ENCODE measurements around the gene TP53AIP1. TPM values are rescaled to one million over a fixed set of nuclear protein-coding genes. Genes with fewer than 3 reads are reported as not detected.
A peak's percentile ranks its signal among the peaks of the same experiment; 100 is the strongest.

The TP53AIP1 gene
- total and polyA plus RNA-seq, 5 donors from 2014 or later, result not detected

DNA sequence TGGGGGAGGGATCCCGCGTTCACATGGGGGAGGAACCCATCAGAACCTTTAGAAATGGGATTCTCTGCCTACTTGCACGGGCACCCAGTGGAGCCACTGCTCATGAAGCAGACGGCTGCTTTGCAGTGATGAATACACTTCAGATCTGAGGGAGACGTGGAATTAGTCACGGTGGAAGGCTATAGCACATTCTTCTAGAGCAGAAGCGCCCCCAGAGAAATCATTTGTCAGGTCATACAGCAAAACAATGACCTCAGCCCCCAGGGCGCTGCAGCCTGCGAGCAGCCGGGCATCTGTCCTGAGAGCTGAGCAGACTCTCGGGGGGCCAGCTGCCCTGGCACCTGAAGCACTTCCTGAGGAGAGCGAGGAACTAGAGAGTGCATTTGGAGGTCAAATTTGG is 12.7 kb downstream of the TP53AIP1 start:
- ATAC-seq (ENCODE audit: low read depth in 2 of 2), result no peak
- Histone ChIP-seq H3K4me1 (ENCODE audit: control insufficient read depth, insufficient read depth, low read length, poor library complexity, severe bottlenecking) (no peaks in the 10 kb centered on the region), H3K27me3 (ENCODE audit: control insufficient read depth, insufficient read depth, low read length) (no peaks in the 10 kb centered on the region), H3K9me3 (ENCODE audit: control insufficient read depth in 2 of 2, low read length in 2 of 2) (no peaks in the 10 kb centered on the region), H3K4me3 (ENCODE audit: low read depth, low read length) (no peak overlapping the region), H3K36me3 (ENCODE audit: control insufficient read depth, insufficient read depth, low read length) (no peaks in the 10 kb centered on the region), H3K27ac (ENCODE audit: insufficient read depth, low read length, poor library complexity, severe bottlenecking) (no peak overlapping the region)
- Mint-ChIP-seq H3K4me3 (no peak overlapping the region), H3K36me3 (no peaks in the 10 kb centered on the region), H3K4me1 (peaks cover 0 to 17% (median 4%) of the 10 kb centered on the region in 4 donors), H3K27me3 (peaks cover 6% of the 10 kb centered on the region), H3K27ac (no peak overlapping the region), H3K9me3 (peaks cover 0 to 2% (median 0%) of the 10 kb centered on the region in 7 donors)
- DNase-seq, result no peak

DNA sequence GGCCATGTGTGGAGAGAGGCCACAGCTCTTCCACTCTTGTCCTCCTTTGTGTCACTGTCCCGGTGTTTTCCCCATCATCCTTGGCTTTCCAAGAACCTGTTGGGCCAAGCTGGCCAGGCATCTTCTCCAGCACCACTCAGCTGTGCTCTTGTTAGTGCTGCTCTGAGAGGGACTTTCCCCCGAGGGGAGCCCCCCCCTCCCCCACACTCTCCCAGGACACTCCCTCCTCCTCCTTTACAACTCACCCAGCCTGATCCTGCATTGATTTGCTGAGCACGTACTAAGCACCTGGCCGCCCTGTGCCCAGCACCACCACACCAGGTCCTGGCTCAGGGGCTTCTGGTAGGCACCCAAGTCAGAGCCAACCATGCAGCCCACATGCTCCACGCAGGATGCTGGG is 13.2 kb downstream of the TP53AIP1 start:
- H3K36me3 ChIP-seq (ENCODE audit: control insufficient read depth, insufficient read depth, low read length), result no peaks in the 10 kb centered on the region
- no peak overlapping the region for H3K27ac ChIP-seq (ENCODE audit: insufficient read depth, low read length, poor library complexity, severe bottlenecking)
- peaks cover 0 to 2% (median 0%) of the 10 kb centered on the region in 7 donors for H3K9me3 Mint-ChIP-seq
- no peaks in the 10 kb centered on the region for H3K36me3 Mint-ChIP-seq
- ATAC-seq (ENCODE audit: low read depth in 2 of 2) (no peak), DNase-seq (no peak)
- H3K9me3 ChIP-seq (ENCODE audit: control insufficient read depth in 2 of 2, low read length in 2 of 2), result no peaks in the 10 kb centered on the region
- H3K4me3 Mint-ChIP-seq, result peak overlapping the region in 2 of 4 donors; percentile 24 to 48
- no peaks in the 10 kb centered on the region for H3K27me3 ChIP-seq (ENCODE audit: control insufficient read depth, insufficient read depth, low read length)
- H3K4me3 ChIP-seq (ENCODE audit: low read depth, low read length), result no peak overlapping the region
- no peaks in the 10 kb centered on the region for H3K4me1 ChIP-seq (ENCODE audit: control insufficient read depth, insufficient read depth, low read length, poor library complexity, severe bottlenecking)
- peaks cover 6% of the 10 kb centered on the region for H3K27me3 Mint-ChIP-seq
- peaks cover 0 to 17% (median 4%) of the 10 kb centered on the region in 4 donors for H3K4me1 Mint-ChIP-seq
- H3K27ac Mint-ChIP-seq, result peak overlapping the region in 1 of 3 donors; percentile 47

DNA sequence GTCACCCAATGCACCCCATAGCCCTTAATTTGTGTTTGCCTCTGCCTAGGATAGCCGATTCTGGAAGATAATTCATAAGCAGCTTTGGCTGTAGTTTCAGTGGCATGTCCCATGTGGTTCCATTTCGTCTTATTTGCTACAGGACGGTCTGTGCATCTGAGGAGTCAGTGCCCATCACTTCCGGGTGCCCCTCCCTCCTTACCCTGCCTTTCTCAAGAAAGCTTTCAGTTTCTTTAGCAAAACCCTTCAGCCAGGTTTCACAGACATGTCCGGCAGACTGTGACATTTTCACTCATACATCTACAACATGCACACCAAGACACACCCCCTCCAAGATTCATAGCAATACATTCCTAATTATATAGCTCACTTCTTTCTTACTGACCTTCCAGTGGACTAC is 14.3 kb downstream of the TP53AIP1 start:
- Mint-ChIP-seq H3K4me1 (peaks cover 0 to 17% (median 4%) of the 10 kb centered on the region in 4 donors), H3K4me3 (peak overlapping the region; percentile 8 to 73 (median 36)), H3K9me3 (peaks cover 0 to 1% (median 0%) of the 10 kb centered on the region in 7 donors), H3K27ac (peak overlapping the region; percentile 15 to 47 (median 22)), H3K36me3 (no peaks in the 10 kb centered on the region), H3K27me3 (peaks cover 6% of the 10 kb centered on the region)
- DNase-seq, result peak in 2 of 3 donors; percentile 13 to 69
- H3K4me3 ChIP-seq (ENCODE audit: low read depth, low read length), result peak overlapping the region; percentile 57
- H3K27ac ChIP-seq (ENCODE audit: insufficient read depth, low read length, poor library complexity, severe bottlenecking), result no peak overlapping the region
- peak in 1 of 2 donors; percentile 49 for ATAC-seq (ENCODE audit: low read depth in 2 of 2)
- no peaks in the 10 kb centered on the region for H3K9me3 ChIP-seq (ENCODE audit: control insufficient read depth in 2 of 2, low read length in 2 of 2)
- no peaks in the 10 kb centered on the region for H3K36me3 ChIP-seq (ENCODE audit: control insufficient read depth, insufficient read depth, low read length)
- no peaks in the 10 kb centered on the region for H3K27me3 ChIP-seq (ENCODE audit: control insufficient read depth, insufficient read depth, low read length)
- no peaks in the 10 kb centered on the region for H3K4me1 ChIP-seq (ENCODE audit: control insufficient read depth, insufficient read depth, low read length, poor library complexity, severe bottlenecking)

DNA sequence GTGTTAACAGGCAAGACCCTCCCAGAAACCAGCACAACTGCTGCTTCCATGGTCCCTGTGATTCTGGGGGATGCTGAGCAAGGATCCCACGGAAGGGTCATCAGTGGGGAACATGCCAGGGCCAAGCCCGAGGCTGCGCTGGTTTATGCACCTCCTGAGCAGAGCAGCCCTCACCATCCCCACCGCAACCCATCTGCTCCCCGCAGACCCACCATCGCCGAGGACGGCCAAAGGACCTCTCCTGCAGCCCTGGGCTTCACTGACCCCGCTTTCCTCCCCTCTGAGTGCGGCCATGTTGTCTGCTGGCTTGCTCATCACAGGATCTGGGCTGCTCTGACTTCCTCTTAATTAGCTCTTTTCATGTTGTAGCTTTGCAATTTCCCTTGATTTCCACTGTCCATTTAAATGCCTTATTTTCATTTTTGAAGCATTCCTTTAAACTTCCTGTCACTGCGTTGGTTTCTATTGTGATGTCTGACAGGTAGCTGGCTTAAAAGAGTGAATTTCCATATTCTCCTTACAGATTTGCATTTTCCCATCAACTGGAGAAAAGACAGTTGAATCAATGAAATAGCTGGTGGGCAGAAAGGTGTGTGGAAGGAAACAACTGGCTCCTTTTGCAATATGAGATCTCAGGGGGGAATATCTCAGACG is 14.9 kb downstream of the TP53AIP1 start:
- peak overlapping the region in 2 of 4 donors; percentile 59 to 73 for H3K4me3 Mint-ChIP-seq
- Histone ChIP-seq H3K36me3 (ENCODE audit: control insufficient read depth, insufficient read depth, low read length) (no peaks in the 10 kb centered on the region), H3K4me3 (ENCODE audit: low read depth, low read length) (peak overlapping the region; percentile 57), H3K27ac (ENCODE audit: insufficient read depth, low read length, poor library complexity, severe bottlenecking) (no peak overlapping the region), H3K4me1 (ENCODE audit: control insufficient read depth, insufficient read depth, low read length, poor library complexity, severe bottlenecking) (no peaks in the 10 kb centered on the region), H3K27me3 (ENCODE audit: control insufficient read depth, insufficient read depth, low read length) (no peaks in the 10 kb centered on the region), H3K9me3 (ENCODE audit: control insufficient read depth in 2 of 2, low read length in 2 of 2) (no peaks in the 10 kb centered on the region)
- peaks cover 0 to 1% (median 0%) of the 10 kb centered on the region in 7 donors for H3K9me3 Mint-ChIP-seq
- peaks cover 6% of the 10 kb centered on the region for H3K27me3 Mint-ChIP-seq
- H3K27ac Mint-ChIP-seq, result no peak overlapping the region
- no peaks in the 10 kb centered on the region for H3K36me3 Mint-ChIP-seq
- DNase-seq (no peak), ATAC-seq (ENCODE audit: low read depth in 2 of 2) (no peak)
- peaks cover 0 to 17% (median 4%) of the 10 kb centered on the region in 4 donors for H3K4me1 Mint-ChIP-seq

DNA sequence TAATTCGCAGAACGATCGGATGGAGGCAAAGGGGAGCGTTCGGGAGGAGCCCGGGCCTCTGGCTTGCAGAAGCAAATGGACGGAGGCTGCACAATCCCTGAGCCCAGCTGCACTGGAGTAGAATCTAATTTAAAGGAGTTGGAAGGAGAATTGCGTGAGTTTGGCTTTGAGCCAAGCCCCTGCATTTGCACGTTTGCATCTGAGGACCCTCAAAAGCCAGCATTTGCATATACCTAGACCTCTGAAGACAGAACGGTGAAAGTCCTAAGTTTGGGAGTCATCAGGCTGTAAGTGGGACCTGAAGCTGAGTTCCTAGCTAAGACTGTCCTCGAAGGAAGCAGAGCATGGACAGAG is 15.6 kb downstream of the TP53AIP1 start:
- no peak overlapping the region for H3K27ac ChIP-seq (ENCODE audit: insufficient read depth, low read length, poor library complexity, severe bottlenecking)
- Mint-ChIP-seq H3K36me3 (no peaks in the 10 kb centered on the region), H3K27me3 (peaks cover 6% of the 10 kb centered on the region), H3K9me3 (peaks cover 0 to 1% (median 0%) of the 10 kb centered on the region in 7 donors), H3K4me3 (no peak overlapping the region), H3K4me1 (peaks cover 0 to 17% (median 4%) of the 10 kb centered on the region in 4 donors), H3K27ac (no peak overlapping the region)
- H3K4me1 ChIP-seq (ENCODE audit: control insufficient read depth, insufficient read depth, low read length, poor library complexity, severe bottlenecking), result no peaks in the 10 kb centered on the region
- no peaks in the 10 kb centered on the region for H3K36me3 ChIP-seq (ENCODE audit: control insufficient read depth, insufficient read depth, low read length)
- H3K9me3 ChIP-seq (ENCODE audit: control insufficient read depth in 2 of 2, low read length in 2 of 2), result no peaks in the 10 kb centered on the region
- DNase-seq (no peak), ATAC-seq (ENCODE audit: low read depth in 2 of 2) (no peak)
- H3K4me3 ChIP-seq (ENCODE audit: low read depth, low read length), result no peak overlapping the region
- H3K27me3 ChIP-seq (ENCODE audit: control insufficient read depth, insufficient read depth, low read length), result no peaks in the 10 kb centered on the region

DNA sequence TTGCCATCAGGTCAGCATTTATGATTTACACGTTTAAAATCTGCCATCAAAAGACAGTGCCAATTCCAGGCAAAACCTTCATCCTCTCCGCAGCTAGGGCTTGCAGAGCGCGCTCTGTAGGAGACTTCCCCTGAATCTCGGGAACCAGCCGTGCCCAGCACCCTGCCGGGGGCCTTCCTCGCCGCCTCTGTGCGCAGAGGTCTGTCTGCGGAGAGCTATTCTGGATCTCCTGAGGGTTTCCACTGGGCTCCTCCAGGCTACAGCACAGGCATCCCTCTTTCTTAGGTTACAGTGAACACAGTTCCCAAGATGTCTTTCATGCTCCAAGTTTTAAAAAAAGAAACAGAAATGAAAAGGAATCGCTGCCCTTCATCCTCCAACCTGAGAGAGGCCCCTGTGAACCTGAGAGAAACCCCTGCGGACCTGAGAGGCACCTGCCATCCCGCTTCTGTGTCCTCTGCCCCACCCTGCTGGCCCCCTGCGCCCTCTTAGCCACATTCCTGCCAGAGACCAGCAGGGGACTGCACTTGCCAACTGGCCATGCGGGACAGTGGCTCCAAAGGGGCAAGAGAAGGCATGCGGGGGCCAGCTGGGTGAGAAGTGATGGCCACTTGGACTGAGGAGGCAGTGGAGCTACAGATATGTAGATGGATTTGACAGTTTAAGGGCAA is 16.1 kb downstream of the TP53AIP1 start:
- Mint-ChIP-seq H3K27me3 (peaks cover 6% of the 10 kb centered on the region), H3K4me3 (no peak overlapping the region), H3K36me3 (no peaks in the 10 kb centered on the region), H3K4me1 (peaks cover 0 to 17% (median 4%) of the 10 kb centered on the region in 4 donors), H3K9me3 (peaks cover 0 to 1% (median 0%) of the 10 kb centered on the region in 7 donors), H3K27ac (no peak overlapping the region)
- H3K9me3 ChIP-seq (ENCODE audit: control insufficient read depth in 2 of 2, low read length in 2 of 2), result no peaks in the 10 kb centered on the region
- no peak overlapping the region for H3K4me3 ChIP-seq (ENCODE audit: low read depth, low read length)
- no peaks in the 10 kb centered on the region for H3K27me3 ChIP-seq (ENCODE audit: control insufficient read depth, insufficient read depth, low read length)
- no peaks in the 10 kb centered on the region for H3K4me1 ChIP-seq (ENCODE audit: control insufficient read depth, insufficient read depth, low read length, poor library complexity, severe bottlenecking)
- H3K36me3 ChIP-seq (ENCODE audit: control insufficient read depth, insufficient read depth, low read length), result no peaks in the 10 kb centered on the region
- DNase-seq (no peak), ATAC-seq (ENCODE audit: low read depth in 2 of 2) (no peak)
- H3K27ac ChIP-seq (ENCODE audit: insufficient read depth, low read length, poor library complexity, severe bottlenecking), result no peak overlapping the region

DNA sequence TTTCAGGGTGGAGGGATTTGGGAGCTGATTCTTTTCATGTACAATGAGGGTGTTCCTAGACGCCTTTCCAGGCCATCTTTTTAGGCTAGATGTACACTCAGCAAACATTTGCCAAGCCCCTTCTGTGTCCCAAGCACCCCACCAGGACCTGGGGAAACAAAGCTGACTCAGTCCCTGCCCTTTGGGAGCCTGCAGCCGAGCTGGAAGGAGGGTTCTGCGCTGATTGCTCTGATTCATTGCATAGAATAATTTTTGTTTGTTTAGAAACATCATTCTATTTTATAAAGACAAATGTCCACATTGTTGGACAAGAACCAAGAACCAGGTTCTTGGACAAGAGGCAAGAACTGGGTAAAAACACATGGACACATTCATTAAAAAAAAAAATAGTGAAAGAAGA is 16.7 kb downstream of the TP53AIP1 start:
- no peaks in the 10 kb centered on the region for H3K9me3 ChIP-seq (ENCODE audit: control insufficient read depth in 2 of 2, low read length in 2 of 2)
- H3K4me1 ChIP-seq (ENCODE audit: control insufficient read depth, insufficient read depth, low read length, poor library complexity, severe bottlenecking), result no peaks in the 10 kb centered on the region
- H3K27me3 ChIP-seq (ENCODE audit: control insufficient read depth, insufficient read depth, low read length), result no peaks in the 10 kb centered on the region
- H3K4me3 ChIP-seq (ENCODE audit: low read depth, low read length), result no peak overlapping the region
- no peak overlapping the region for H3K27ac ChIP-seq (ENCODE audit: insufficient read depth, low read length, poor library complexity, severe bottlenecking)
- H3K36me3 Mint-ChIP-seq, result no peaks in the 10 kb centered on the region
- peaks cover 0 to 17% (median 4%) of the 10 kb centered on the region in 4 donors for H3K4me1 Mint-ChIP-seq
- ATAC-seq (ENCODE audit: low read depth in 2 of 2) (no peak), DNase-seq (no peak)
- H3K36me3 ChIP-seq (ENCODE audit: control insufficient read depth, insufficient read depth, low read length), result no peaks in the 10 kb centered on the region
- H3K4me3 Mint-ChIP-seq, result no peak overlapping the region
- peaks cover 10% of the 10 kb centered on the region for H3K27me3 Mint-ChIP-seq
- peaks cover 0 to 1% (median 0%) of the 10 kb centered on the region in 7 donors for H3K9me3 Mint-ChIP-seq
- no peak overlapping the region for H3K27ac Mint-ChIP-seq

Data from CD4-positive, CD25-positive, alpha-beta regulatory T cell (primary cell).